HPDE6-E6E7 (cell line): ENCODE data around the gene TCFL5.
"Not testable (repeated sequence)": the region's sequence is repeated elsewhere in the genome, so short reads cannot be mapped to it uniquely, and the experiment has no call there.

ENCODE experiments used
- DNase-seq: peaks from one replicate; pipeline ENCODE4 v3.0.0; 2011; ENCODE audit warnings: missing footprints; ENCODE audit errors: extremely low spot score

The TCFL5 gene

DNA sequence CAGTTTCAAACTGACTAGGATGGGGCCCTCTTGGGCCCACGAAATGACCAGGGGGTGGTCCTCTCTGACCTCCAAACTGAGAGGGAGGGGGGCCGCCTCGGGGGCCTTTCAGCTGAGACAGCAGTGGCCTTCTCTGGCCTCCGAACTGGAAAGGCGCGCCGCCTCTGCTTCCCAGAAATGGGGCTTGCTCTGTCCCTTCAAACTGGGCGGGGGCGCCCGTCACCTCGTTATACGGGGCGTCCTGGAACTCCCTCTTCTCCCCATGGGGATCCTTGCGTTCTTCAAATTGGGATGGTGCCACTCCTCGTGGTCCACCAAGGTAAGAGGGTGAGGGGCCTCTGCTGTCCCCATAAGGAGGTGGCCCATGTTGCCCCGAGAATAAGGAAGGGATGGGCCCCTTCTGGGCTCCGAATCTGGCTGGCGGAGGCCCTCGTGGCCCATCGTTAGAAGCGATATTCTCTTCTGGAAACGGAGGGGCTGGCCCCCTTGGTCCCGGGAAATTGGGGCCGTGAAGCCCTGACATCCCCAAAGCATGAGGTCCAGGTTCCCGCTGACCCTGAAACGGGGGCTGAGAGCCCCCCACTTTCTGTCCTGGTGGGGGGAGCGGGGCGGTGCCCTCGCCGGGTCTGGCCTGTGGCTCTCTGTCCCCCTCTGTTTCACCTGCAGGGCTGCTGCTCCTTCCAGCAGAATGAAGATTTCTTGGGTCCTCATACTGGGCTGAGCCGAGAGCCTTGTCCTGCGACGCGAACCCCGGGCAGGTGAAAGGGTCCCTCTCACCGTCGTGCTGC is 18.7 kb upstream of the TCFL5 start:
- DNase-seq = no peak

DNA sequence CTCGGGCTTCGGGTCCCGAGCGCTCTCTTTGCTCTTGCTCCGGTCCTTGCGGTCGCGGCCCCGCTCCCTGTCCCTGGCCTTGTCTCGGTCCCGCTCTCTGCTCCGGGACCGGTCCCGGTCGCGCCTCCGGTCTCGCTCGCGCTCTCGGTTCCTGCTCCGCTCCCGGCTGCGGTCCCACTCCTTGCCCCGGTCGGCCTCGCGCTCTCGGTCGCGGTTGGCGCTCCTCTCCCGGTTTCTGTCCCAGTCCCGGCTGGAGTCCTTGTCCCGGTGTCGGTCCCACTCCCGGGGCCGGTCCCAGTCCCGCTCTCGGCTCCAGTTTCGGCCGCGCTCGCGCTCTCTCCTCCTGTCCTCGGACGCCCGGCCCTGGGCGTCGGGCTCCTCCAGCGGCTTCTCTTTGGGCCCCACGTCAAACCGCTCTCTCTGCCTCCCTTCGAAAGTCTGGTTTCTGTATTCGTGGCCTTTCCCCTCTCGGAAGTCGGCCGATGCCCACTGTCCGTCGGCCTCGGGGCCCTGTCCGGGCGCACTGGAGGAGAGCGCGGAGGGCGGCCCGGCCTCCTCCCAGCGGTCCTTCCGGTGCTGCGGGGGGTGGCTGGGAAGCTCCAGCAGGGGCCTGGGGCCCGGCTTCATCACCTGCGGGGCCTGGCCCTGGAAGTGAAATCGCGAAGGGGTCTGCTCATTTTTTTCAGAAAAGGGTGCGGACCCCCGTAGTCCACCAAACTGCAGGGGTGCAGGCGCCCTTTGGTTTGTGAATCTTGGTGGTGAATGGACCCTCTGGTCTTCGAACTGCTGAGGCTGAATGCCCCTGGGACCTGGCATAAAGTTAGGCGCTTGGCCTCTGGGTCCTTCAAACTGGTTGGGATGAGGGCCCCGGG is 17.9 kb upstream of the TCFL5 start:
- no peak for DNase-seq

DNA sequence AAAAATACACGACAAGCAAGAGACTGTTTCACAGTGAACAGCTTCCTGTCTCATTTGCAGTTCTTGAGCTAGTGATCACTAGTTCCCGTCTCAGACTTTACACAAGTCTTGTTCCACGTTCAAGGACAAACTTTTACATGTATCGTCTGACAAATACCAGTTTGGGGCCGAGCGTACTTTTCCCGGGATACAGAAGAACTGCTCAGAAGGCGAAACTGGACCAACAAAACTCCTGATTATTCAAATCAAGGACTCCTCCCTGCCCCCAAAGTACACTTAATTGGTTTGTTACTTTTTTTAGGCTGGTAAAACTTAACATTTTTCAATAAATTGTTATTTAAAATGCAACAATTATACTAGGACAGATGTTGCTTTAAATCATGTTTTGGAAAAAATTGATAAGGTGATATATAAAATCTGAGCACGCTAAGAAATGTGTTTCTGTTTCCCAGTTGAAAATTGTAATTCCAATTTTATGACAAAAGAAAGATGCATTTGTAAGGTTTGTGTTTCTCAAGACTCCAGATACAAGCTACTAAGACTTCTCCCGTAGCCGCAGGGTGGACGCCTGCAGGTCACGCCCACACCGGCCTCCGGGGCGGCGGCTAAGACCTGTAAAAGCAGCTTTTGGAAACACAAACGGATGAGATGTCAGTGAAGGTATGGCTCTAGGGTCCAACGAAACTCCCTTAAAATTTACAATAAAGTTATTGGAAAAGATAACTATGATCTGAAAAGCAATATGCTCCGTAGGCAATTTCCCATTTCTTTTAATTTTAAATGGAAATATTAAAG is 16.8 kb upstream of the TCFL5 start:
- no peak for DNase-seq

DNA sequence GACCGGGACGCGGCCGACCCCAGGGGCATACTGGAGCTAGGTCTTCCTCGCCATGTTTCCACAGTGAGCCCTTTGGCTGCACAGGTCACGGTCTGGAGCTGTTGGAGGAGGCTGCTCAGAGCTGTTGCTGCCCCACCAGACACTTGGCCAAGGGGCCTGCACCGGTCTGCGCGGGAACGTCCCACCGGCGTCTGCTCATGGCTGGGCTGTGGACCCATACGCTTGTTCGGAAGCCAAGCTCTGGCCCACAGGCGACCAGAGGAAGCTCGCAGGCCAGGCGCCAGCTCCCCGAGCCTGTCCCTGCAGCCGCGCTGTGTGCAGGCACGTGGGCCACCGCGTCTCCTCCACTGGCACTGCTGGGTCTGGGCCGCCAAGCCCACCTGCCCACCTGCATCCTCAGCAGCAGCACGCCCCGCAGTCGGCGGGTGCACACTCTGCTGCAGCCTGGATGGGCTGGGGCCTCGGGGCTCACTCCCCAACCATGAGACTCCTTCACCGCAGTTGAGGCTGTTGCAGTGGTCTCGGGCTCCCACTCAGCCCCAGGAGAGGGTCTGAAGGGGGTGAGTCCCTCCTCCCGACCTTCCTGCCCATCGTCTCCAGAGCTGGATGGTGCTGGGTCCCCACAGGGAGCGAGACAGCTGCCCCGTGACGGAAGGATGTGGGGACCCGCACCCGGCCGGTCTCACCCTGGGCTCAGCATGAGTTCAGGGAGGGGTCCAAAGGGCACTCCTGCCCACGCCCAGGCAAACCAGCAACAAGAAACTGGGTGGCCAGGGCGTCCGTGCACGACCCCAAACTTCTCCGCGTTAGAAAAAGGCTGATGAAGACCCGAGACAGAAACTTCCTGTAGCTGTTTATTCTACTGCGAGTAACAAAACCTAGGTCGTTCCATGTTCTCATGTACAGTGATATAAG is 15.5 kb upstream of the TCFL5 start:
- no peak for DNase-seq

DNA sequence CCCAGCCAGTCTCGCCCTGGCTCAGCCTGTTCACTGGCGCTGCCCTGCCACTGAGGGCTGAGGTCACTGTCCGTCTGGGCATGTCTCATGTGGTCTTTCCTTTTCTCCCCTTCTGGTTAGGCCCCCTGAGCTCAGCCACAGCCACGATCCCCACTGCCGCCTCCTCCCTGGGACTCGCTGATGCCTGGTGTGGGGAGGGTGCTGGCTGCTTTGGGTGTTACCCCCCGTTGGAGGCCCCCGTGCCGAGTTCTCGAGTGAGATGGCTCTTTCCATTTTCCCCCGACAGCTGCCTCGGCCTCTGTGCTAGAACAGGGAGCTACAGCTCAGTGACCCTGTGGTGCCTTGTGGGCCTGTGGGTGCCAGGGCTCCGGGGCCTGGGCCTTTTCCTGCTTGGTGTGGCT is 14.9 kb upstream of the TCFL5 start:
- DNase-seq = no peak

DNA sequence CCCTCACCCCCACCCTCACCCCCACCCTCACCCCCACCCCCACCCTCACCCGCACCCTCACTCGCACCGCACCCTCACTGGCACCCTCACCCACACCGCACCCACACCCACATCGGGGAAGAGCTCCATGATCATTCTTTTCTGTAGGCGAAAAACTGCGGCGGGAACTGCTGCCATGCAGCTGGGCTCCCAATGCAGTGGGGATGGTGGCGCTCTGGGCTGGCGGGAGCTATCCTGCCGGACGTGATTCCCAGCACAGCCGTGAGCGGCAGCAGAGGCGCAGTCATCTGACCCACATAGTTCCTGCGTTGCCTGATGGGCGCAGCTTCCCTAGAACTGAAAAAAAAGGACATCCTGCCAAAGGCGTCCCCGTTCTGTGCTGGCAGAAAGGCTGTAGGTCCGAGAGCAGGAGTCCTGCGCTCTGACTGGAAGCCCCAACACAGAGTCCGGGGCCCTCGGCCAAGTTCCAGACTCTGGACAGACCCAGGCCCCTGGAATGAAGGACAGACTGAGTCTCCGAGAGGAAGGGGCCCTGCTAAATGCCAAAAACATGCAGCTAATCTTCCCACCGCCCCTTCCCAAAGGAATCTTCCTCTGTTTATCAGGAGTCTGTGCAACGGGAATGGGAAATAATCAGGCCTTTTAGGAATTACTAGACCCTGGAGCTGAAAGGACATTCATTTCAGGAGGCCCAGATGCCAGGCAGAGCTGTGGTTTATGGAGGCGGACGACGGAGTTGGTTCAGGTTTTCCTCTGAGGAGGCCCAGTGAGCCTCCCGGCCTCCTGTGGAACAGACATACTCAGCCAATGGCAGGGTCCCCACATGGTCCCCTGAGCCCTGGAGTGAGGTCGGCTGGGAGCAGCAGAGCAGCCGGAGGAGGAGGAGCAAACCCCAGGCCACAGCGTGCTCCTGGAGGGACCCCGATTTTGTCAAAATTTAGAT is 14.1 kb upstream of the TCFL5 start:
- peak; percentile 72 for DNase-seq

DNA sequence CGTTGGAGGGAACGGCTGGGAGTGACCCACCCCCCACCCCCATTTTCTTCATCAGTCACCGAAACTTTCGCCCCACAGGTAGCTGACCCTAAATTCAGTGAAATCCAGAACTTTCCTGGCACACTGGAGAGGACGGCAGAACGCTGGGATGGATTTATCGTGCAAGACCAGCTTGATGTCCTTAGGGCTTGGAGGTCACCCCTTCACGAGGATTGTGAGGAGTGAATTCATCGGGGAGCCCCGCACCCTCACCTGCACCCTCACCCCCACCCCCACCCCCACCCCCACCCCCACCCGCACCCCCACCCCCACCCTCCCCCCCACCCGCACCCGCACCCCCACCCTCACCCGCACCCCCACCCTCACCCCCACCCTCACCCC is 13.3 kb upstream of the TCFL5 start:
- no peak for DNase-seq

DNA sequence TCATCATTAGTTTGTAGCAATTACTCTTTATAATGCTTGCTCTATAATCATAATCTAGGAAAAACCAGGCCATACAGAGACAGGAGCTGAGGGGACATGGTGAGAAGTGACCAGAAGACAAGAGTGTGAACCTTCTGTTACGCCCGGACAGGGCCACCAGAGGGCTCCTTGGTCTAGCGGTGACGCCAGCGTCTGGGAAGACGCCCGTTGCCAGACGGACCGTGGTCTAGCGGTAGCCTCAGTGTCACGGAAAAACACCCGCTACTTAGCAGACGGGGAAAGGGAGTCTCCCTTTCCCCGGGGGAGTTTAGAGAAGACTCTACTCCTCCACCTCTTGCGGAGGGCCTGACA is 12.0 kb upstream of the TCFL5 start:
- DNase-seq = not testable (repeated sequence)

DNA sequence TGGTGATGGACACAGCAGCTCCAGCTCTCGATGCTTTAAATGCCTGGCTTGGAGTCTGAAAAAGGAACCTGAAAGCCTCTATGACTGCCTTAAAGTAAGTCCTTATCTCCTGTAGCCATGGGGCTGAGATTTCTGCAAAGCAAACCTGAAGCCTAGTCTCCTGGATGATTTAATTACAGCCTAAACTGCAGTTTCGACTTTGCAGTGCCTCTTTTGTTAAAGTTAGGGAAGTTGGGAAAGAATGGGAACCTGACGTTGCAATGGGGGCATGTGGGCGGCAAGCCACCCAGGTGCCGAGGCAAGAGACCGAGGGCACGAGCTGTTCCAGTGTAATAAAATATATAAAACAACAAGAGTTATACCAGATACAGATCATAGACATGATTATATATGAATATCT is 11.7 kb upstream of the TCFL5 start:
- DNase-seq = no peak

DNA sequence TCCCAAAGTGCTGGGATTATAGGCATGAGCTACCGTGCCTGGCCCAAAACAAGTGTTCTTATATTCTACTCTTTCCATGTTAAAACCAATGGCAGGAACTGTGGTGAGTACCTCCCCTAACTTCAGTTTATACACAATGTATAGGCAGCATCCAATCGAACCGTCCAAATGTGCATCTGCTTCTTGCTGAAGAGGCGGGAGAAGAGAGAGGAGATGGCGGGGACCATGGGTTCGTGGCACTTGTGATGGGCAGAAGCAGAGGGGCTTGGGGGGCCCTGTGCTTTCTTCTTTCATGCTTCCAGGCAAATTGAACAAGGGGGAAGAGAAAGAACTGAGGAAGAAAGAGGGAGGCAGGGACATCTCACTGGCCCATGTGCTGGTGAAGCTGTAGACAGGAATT is 11.2 kb upstream of the TCFL5 start:
- no peak for DNase-seq

DNA sequence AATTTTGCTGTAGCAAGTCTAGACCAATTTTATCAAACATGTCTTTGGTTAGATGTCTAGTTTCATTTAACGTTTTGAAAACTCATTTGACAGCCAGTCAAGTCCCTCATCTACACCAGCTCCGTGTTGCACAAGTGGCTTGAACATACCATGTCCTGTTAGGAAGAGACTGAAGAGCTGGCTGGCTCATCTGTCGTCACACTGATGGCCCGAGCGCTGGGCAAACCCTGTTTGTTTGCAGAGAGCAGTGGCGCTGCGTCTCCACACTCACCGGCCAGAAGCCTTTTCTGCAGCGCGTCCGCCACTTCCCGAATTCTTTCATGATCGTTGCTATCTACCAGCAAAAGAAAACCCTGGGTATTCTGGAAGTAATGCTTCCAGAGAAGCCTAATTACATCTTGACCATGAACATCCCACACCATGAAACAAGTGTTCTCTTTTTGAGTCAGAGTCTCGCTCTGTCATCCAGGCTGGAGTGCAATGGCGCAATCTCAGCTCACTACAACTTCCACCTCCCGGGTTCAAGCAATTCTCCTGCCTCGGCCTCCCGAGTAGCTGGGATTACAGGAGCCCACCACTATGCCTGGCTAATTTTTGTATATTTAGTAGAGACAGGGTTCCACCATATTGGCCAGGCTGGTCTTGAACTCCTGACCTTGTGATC is 10.7 kb upstream of the TCFL5 start:
- DNase-seq = no peak

DNA sequence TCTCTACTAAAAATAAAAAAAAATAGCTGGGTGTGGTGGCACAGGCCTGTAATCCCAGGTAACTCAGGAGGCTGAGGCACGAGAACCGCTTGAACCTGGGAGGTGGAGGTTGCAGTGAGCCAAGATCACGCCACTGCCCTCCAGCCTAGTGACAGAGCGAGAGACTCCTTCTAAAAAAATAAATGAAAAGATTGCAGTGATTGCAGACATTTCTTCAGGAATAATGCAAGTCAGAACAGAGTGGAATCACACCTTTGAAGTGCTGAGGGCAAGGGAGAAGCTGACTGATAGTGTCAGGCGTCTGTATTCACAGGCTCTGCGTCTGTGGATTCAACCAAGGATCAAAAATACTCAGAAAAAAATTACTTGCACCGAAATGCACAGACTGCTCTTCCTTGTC is 2.6 kb upstream of the TCFL5 start:
- no peak for DNase-seq

DNA sequence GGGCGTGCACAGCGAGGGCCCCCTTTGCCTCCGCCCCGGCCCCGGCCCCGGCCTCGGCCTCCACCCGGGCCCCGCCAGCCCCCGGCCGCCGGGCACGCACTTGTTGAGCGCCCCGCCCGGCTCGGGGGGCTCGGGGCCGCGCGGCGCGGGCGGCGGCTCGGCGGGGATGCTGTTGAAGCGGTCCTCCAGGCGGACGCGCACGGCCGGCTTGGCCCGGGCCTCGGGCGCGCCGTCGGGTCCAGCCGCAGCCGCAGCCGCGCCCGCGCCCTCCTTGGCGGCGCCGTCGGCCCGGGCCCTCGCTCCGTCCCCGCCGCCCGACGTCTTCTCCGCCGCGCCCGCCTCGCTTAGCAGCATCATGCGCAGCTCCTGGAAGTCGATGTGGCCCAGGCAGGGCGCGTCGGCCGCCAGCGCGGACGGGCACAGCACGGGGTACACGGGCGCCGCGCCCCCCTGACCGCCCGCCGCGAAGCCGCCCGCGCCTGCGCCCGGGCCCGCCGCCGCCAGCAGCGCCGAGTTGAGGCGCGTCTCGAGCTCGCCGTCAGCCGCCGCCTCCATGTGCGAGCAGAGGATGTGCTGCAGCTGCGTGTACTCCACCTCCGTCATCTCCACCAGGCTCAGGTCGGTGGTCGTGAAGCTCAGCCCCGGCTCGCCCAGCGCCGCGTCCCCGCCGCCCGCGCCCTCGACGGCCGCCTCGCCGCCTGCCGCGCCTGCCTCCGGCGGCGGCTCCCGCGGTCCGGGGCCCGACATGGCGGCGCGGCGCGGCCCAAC is 514 bp downstream of the TCFL5 start:
- DNase-seq = no peak

DNA sequence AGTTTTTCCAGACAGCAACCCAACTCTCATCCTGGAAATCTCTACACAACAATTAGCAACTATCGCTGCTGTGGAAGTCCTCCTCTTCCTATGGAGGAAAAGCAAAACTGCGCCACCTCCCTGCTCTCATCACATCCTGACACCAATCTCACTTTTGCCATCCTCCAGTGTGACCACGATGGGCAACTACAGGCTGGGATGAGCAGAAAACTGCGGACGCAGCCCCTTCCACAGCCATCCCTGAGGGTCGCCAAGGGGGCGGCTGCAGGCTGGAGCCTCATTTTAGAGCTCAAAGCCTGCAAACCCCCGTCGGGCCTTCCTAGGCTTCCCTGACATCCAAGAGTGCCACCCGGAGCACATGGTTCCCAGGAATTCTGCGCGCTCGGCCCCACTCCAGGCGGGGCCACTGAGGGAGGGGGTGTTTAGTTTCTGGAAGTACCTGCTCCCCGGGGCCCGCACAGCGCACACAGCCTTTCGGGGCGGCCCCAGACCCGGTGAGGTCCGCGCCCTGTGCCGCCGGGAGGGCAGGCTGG is 1.2 kb downstream of the TCFL5 start:
- peak; percentile 50 for DNase-seq

DNA sequence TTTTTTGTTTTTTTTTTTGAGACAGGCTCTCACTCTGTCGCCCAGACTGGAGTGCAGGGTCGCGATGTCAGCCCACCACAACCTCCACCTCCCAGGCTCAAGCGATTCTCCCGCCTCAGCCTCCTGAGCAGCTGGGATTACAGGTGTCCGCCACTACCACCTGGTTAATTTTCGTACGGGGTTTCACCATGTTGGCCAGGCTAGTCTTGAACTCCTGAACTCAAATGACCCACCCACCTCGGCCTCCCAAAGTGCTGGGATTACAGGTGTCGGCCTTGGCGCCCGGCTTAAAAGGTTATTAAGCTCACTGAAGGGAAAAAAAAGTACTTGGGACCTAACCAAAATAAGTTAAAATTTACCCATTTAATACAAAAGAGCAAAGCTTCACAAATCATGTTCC is 1.9 kb downstream of the TCFL5 start:
- DNase-seq = no peak

DNA sequence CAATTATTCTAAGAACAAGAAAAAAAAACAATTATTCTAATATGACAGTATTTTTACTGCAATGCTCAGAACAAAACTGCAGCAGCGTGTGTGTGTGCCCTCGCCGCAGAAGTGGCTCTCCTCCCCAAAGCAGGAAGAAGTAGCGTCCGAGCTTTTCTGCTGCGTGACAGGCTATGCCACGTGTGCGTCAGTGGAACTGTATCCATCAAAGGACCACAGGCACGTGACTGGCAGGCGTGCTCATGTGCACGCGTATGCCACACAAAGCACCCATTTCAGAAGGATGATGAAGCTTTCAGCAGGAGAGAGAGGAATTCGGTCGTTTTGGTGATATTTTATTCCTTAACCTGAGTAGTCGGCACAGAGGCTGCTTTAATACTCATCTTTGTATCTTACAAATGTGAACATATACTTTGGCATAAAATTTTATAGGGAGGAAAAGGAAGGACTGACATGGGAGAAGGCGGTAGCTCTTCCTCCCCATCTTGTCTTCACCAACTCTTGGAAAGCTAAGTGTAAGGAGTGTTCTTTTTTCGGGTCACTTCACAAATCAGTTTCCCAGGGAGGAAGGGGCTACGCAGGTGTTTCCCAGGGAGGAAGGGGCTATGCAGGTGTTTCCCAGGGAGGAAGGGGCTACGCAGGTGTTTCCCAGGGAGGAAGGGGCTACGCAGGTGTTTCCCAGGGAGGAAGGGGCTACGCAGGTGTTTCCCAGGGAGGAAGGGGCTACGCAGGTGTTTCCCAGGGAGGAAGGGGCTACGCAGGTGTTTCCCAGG is 3.4 kb downstream of the TCFL5 start:
- DNase-seq = no peak

DNA sequence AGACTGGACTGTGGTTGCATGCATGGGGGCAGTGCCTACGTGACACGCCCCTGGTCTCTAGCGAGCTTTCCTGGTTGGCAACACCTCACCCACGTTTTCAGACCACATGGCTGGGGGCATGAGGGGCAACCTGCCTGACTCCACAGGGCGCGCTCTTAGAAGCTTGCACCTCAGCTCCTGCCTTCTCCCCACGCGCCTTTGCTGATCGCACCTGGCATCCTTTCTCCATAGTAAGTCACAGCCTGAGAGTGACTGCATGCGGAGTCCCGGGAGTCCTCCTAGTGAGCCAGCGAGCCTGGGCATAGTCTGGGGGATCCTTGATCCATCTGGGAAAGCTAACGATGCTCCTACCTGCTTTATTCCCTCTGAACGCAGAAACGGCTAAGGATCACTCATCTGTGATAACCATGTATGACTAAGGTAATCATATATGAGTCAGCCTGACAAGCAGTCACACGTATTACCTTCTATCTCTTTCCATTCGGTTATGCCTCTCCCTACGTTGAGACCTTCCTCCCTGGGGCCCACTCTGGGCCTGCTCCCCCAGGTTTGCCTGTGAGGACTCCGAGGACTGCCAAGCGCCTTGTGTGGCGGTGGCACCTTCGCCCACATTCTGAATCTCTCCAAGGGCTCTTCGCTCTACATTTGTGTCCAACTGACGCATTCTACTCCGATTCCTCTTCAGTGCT is 4.5 kb downstream of the TCFL5 start:
- peak; percentile 97 for DNase-seq
